RCC 7860 (cell line): ENCODE measurements around the gene C2CD3.

Experiments used
- DNase-seq: peaks from one replicate; pipeline ENCODE4 v3.0.0-alpha.2; 2015; ENCODE audit warnings: low spot score
- FAIRE-seq: peaks from 2 replicates; lab custom pipeline; 2012; peaks lifted over from hg19 to GRCh38; lab: Jason Lieb, UNC

The C2CD3 gene

DNA sequence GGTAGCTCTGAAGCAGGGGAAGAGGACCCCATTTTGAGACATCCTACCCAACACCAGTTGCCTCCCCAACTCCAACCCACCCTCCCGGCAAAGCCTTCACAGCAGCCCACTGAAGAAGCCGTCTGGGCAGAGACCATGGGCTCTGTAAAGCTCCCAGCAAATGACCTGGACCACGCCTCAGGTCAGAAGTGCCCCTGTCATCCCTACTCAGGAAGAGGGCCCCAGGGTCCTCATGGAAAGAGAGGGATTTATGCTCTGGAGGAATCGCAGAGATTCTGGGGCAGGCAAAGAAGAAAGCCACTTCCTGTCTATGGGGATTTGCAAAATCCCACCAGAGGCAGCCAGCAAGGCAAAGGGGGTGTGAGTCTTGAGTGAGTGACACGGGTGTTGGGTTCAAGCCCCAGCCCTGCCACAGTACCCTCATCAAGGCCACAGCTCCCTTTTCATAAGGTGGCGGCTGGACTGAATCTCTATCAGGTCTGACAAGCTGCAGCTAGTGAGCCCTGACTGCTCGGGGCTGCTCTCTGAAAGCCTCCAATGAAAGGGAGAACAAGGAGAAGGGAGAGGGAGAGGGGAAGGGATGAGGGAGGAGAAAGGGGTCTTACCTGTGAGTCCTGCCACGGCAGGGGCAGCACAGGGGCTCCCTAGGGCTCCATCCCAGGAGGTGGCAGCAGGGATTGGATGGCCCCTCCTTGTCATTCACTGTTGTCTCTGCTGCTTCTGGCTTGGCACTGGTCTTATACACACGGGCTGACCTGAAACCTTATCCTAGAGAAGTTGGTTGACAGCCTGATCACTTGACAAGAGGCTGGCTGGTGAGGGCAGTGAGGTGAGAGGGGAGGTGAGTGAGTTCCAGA lies 162.2 kb downstream of the C2CD3 start, which contains the start of gene UCP3:
UCP3 (minus strand) TSS at position 713 of the 857 bp plus-strand sequence. CDS start 2,043 bp downstream, outside the sequence.
- FAIRE-seq (no peak), DNase-seq (no peak)

DNA sequence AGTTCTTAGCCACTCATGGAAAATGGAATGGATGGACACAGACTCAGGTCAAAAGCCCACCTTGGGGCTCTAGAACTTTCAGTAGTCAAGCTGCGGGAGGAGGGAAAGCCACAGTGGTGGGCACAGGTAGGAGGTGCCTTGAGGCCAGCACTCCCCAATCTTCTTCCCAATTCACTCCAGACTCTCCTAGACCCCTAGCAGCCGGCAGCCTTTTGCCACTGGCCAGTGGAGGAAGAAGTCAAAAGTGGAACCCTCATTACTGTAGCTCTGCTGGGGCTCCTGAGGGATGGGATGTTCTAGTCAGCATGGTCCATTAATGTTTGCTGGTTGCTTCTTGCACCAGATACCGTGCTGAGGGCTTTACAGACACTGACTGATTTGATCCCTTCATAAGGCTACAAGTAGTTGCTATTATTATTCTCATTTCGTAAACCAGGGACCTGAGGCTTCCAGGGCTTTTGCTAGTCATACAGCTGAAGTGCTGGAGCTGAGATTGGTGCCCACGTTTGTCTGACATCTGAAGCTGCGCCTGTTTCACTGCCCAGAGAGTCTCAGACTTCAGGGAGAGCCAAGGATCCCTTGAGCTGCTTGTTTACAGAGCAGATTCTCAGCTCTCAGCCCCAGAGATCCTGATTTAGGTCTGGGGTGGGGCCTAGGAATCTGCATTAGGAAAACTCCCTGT lies 163.0 kb downstream of the C2CD3 start:
- FAIRE-seq (no peak), DNase-seq (no peak)

DNA sequence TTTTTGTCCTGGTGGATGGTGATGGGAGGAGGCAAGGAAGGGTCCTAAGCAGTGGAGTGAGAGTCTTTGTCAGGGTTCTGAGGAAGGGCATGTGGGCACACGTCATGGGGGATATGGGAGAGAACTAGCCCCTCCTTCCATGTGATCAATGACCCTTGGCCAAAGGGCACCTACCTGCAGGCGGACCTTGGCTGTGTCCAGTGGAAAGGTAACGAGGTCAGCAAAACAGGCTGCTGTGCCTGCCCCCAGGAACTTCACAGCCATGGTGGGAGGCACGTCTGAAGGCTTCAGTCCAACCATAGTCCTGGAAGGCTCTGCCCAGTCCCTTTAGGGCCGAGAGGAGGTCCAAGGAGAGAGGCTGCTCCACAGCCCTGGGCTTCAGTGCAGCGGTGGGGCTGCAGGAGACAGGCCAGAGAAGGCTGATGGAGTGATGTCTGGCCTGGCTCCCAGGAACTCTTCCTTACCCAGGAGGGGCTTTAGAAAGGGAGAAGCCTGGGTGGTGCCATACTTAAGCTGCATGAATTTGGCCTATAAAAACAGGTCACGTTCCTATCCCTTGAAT lies 164.0 kb downstream of the C2CD3 start:
- no peak for FAIRE-seq
- no peak for DNase-seq

DNA sequence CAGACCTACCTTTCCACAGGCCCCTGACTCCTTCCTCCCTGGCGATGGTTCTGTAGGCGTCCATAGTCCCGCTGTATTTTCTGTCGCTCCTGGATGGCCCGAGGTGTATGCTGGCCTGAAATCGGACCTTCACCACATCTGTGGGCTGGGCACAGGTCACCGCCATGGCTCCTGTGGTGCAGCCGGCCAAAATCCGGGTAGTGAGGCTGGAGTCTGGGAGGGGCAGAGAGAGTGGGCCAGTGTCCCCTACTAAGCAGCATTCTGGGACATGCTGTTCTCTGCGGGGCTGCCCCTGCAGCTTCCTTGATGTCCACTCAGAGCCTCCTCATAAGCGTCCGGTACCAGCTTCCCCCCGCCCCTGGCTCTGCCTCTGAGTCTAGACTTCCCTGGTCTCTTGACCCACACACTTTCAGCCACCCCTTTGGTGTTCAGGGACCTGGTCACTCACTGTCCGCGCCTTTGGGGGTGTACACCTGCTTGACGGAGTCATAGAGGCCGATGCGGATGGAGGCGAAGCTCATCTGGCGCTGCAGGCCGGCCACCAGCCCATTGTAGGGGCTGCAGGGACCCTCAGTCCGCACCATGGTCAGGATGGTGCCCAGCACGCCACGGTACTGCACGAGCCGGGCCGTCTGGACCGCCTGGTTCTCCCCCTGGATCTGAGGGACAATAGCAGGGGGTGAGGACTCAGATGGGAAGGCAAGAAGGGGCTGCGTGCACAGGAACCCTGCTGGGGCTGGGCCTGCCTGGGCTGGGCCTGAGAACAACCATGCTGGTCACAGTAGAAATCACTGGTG lies 164.9 kb downstream of the C2CD3 start:
- no peak for FAIRE-seq
- no peak for DNase-seq

DNA sequence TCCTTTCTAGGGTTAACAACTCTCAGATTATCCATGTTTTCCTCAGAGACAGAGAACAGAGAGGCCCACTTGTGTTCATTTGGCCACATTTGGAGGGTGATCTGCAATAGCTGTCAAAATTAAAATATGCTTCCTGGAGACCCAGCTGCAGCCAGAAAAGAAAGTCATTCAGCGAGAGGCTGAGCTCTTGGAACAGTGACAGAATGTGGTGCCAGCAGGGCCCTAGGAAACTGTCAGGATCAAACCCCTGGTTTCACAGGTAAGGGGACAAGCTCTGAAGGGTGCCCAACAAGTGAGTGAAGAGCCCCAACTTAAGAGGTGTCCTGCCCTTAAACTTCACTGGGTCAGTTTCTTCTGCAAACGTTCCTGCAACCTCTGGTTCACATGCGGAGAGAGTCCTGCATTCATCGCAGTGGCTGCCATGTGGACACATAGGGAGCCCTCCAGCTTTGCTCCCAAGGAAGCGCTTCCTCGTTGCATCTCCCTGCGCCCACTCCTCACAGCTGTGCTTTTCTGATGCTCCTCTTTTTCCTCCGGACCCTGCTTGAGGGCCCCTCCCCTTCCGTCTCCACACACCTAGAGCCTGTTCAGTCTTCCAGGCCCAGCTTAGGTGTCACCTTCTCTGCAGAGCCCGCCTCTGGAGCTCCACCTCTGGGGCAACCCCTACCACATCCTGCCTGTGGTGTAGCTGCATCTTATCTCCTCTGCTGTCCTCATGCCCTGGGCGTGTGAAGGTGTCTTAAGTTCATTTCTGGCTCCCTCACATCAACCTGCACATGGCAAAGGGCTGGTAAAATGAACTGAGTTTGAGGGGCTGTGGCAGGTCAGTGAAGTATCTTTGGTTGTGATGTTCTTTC lies 165.8 kb downstream of the C2CD3 start:
- FAIRE-seq, result no peak
- no peak for DNase-seq

DNA sequence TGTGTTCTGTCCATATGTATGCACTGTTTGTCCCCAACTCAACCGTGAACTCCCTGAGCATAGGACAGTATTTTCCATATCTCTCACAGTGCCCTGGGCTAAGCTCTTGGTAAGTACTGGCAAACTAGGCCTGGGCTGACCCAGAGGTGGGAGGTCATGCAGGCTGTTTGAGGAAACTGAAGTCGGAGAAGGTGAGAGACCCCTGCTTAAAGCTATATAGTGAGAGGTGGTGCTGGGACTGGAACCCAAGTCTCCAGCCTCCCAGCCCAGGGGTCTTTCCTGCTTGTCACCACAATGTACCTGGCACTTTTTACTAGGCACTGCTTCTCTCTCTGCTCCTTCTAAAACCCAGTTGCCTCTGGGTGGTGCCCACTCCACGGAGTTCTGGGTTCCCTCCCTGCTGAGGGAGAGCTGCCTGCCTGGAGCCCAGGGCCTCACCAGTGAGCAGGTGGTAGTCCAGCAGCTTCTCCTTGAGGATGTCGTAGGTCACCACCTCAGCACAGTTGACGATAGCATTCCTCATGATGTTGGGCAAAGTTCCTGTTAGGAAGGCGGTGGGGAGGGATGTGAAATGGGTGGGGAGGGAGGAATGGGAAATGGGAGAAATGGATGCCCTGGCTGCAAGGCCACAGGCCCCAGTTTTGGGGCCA lies 166.6 kb downstream of the C2CD3 start:
- FAIRE-seq (no peak), DNase-seq (no peak)

DNA sequence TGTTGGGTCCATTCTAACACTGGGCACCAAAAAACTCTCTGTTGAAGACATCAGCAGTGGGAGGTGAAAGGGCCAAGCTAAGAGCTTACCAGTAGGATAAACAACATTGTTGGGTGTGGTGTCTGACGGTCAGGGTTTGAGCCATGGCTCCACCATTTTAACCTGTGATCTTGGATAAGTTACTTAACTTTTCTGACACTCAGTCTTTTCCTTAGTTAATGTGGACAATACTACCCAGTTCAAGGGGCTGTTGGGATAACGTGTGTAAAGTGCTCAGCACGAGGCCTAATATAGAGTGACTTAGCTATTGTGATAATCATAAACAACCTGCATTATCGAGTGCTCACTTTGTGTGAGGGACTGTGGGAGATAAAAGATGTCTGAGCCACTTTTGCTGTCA lies 168.0 kb downstream of the C2CD3 start:
- no peak for FAIRE-seq

DNA sequence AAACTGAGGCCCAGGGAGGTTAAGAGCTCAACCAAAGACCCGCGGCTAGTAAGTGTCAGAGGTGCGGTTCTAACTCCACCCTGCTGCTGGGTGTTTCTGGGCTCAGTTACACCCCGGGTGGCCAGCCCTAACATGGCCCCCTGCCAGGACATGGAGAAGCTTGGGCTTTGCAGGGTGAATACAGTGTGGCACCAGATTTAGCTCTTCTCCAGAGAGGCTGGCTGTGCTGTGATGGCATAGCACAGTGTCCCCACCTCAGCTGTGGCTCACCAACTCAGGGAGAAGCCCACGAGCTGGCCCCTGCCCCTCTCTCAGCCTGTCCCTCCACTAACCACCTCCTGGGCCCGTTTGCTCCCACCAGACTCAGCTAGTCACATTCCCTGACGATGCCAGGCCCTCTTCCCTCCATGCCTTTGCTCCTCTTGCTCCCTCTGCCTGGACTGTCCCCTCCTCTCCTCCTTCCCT lies 168.9 kb downstream of the C2CD3 start:
- DNase-seq (no peak), FAIRE-seq (no peak)

More for the DNA sequence above, 168.0 kb downstream of the C2CD3 start:
- DNase-seq, result no peak

DNA sequence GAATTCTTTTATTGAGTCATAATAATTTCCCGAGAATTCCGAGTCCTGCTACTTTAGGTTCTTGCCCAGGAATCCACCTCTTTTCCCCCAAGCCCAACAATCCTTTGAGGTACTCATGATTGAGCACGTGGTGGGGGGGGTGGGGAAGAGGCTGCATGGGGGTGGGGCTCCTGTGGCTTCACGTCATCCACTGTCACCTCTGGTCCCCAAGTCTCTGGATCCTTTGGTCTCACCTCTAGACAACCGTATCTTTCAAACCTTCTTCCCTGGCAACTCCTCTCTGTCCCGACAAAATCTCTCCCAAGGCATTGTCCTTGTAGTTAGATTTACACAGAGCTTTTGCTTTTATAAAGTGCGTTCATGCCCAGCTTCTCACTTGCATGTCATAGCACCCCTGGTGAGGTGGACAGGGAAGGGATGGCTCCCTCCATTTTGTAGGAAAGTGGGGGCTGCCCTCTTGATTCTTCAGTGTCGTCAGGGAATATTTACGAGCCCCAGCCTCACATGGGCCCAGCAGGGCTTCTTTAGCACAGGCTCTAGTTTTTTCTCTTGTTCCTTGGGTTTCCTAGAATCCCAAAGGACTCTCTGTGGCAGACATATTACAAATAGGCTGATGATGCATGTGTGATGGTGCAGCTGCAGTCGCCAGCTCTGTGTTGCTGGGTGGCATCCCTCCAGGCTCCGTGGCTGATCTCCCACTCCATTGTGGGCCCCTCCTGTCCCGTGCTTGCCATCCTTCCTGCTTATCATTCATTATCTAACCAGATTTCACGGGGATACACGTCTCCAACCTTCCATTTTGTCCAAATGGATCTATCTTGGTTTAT lies 170.3 kb downstream of the C2CD3 start:
- FAIRE-seq, result no peak
- DNase-seq, result no peak

DNA sequence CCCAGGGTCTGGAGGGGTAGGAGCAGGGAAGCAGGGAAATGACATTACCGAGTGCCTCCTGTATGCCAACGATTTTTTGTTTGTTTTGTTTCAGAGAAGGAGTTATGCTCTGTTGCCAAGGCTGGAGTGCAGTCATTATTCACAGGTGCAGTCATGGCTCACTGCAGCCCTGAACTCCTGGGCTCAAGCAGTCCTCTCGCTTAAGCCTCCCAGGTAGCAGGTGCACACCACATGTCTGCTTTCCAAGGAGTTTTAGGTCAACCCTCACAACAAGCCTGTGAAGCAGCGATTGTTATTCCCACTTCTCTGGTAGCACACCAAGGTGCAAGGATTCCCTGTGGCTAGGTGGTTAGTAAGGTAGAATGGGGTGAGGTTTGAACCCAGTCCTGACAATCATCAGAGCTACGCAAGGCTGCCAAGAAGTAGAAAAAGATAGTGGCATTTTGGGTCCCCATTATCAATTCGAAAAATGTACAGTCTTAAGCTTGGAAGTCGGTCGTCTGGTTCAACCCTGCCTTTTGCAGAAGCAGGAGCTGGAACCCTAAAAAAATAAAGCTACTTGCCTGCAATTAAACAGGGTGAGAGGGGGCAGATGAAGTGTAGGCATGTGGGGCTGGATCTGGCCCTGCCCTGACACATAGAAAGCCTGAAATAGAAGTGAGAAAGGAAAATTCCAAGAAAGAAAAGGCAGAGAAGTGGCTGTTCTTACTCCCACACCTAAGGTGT lies 171.1 kb downstream of the C2CD3 start:
- DNase-seq, result no peak
- FAIRE-seq, result no peak

DNA sequence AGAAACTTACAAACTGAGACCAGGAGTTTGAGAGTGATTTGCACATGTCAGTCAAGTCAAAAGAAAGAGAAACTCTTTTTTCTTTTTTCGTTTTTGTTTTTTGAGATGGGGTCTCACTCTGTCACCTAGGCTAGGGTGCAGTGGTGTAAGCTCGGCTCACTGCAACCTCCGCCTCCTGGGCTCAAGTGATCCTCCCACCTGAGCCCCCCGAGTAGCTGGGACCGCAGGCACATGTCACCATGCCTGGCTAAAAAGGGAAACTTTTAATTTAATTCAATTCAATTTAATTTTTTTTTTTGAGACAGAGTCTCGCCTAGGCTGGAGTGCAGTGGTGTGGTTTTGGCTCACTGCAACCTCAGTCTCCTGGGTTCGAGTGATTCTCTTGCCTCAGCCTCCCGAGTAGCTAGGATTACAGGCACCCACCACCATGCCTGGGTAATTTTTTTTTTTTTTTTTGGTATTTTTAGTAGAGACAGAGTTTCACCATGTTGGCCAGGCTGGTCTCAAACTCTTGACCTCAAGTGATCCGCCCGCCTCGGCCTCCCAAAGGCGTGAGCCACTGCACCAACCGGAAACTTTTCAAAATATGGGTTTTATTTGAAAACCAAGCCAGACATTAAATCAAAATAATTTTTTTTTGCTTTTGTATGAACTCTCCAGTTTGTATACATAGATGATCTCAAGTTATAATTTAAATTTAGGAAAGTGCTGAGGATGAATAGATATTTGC lies 171.8 kb downstream of the C2CD3 start:
- no peak for DNase-seq
- FAIRE-seq, result no peak

DNA sequence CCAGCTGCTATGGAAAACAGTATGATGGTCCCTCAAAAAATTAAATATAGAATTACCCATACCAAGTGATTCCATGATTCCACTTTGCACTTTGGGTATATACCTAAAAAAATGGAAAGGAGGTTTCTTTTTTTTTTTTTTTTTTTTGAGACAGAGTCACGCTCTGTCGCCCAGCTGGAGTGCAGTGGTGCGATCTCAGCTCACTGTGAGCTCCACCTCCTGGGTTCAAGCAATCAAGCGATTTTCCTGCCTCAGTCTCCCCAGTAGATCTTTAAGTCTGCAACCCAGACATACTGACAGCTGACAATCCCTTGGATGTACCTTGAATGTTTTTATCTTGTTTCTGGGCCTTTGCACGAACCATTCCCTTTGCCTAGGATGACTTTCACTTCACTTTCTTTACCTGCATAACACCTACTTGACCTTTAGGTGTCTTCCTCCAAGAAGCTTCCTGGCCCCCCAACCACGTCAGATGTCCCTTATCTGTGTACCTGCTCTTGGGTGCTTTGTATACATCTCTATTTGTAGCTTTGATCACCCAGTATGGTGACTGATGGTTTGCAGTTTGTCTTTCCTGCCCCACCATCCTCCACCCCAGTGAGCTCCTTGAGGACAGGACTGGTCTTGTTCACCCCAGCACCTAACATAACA lies 173.6 kb downstream of the C2CD3 start:
- DNase-seq (no peak), FAIRE-seq (no peak)

DNA sequence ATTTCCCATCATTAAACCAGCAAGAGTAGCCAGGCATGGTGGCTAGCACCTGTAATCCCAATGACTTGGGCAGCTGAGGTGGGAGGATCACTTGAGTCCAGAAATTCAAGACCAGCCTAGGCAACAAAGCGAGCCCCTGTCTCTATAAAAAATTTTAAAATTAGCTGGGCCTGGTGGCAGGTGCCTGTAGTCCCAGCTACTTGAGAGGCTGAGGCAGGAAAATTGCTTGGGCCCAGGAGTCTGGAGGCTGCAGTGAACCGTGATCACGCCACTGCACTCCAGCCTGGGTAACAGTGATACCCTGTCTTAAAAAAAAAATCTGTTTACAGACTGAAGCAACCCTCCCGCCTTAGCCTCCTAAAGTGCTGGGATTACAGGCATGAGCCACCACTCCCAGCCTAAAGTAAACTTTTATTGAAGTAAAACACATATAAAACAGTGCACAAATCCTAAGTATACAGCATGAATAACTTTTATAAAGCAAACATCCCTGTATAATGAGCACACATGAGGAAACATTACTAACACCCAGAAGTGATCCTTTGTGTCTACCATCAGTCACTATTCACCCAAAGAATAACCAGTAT lies 174.5 kb downstream of the C2CD3 start:
- FAIRE-seq (no peak), DNase-seq (no peak)

DNA sequence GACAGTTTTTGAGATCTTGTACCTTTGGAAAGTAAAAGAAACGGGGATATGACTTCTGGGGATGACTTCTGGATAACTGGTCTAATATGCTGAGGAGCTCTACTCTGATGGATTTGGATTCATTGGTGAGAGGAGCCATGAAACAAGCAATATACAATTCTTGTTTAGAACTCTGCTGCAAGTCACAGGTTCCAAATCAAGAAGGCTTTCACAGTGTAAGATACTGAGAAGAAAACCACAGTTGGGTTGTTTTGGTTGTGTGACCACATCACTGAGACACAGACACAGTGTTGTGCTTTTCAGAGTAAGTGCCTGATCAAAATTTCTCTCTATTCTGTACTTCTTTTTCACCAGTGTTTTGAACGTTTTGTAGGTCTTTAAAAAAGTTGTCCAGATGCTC lies 175.1 kb downstream of the C2CD3 start:
- FAIRE-seq, result no peak
- no peak for DNase-seq

DNA sequence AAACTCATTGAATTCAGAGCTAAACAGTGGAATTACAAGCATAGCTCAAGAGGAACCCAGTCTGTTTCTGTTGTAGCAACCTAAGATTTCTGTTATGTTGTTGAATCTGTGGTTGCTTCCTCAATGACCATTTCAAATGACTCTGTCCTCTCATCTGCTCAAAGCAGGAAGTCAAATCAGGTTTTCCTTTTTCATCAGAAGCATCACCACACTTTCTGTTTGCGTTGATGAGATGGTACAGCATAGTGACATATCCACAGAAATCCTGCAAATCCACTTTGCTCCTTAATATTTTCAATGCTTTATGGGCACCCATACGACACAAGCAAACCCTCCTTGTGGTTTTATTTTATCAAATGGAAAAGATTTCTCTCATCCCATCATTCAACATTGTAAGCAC lies 175.6 kb downstream of the C2CD3 start:
- FAIRE-seq (no peak), DNase-seq (no peak)

DNA sequence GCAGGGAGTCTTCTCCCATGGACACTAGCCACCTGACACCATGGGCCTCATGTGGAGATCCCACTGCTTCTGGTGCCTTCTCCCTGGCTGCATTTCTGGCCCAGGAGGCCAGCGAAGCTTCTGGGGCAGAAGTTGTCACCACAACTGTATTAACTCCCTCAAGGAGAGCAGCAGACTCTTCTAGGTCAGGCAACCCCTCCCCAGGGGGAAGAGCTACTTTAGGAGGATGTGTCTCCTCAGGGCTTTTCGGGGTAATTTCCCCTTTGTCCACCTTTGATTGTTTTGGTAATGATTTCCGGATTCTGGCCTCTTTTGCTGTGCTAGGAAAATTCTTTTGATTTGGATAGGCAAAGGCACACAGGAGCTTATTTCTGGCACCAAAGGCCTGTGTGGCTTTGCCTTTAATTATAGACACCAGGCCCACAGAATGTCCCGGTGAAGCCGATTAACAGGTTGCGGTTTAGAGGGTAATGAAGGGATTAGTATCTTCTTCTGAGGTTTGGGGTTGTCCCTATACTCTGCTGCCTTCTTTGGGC lies 179.3 kb downstream of the C2CD3 start:
- no peak for DNase-seq
- no peak for FAIRE-seq
